Measurements from ENCODE around the gene ADAM8.
A peak's percentile ranks its signal among the peaks of the same experiment; 100 is the strongest.
"Not testable (repeated sequence)": the region's sequence is repeated elsewhere in the genome, so short reads cannot be mapped to it uniquely, and the experiment has no call there.

ADAM8 gene

DNA sequence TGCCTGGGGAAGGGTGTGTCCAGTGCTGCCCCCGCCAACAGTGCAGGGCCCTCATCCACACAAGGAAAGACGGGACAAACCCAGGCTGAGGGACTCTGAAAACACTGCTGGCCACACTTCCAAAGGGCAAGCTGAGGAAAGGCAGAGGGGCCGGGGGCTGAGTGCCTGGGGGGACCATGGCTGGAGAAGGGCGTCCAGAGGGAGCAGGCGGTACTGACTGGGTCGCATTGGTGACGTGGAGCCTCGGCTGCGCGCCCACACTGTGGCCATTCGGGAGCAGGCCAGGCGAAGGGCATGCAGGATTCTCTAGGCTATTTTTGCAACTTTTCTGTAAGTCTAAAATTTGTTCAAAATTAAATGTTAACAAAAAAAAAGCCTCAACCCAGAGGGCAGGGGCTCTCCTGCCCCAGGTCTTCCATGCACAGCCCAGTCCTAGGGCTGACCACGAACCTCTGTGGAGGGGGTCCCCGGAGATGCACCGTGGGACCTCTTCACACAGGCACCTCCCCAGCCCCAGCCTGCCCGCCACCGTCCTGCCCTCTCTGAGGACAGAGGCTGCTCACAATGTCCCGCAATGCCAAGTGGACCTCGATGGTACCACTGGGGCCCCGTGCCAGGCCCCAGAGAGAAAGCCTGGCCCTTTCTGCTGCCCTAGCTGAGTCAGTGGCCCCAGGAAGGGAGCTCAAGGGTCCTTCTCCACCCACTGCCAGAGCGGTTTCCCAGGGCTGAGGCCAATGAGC lies 10.4 kb downstream of the ADAM8 start:
- no peak for DNase-seq

- not testable (repeated sequence) for DNase-seq
Observed at GRCh38 chr10:133265052-133265451, 11.6 kb downstream of the ADAM8 start.

GRCh38 chr10:133264461-133264860 lies 12.2 kb downstream of the ADAM8 start:
- peak; percentile 42 for DNase-seq

- DNase-seq, result no peak
Observed at GRCh38 chr10:133263674-133264073, 13.0 kb downstream of the ADAM8 start.

- DNase-seq, result no peak
Observed at GRCh38 chr10:133262696-133263095, 14.0 kb downstream of the ADAM8 start.

GRCh38 chr10:133261726-133262325 lies 14.8 kb downstream of the ADAM8 start:
- DNase-seq, result peak; percentile 84

GRCh38 chr10:133260895-133261725 lies 15.6 kb downstream of the ADAM8 start:
- peak; percentile 64 for DNase-seq

- no peak for DNase-seq
Observed at GRCh38 chr10:133259602-133259989, 17.1 kb downstream of the ADAM8 start.

DNA sequence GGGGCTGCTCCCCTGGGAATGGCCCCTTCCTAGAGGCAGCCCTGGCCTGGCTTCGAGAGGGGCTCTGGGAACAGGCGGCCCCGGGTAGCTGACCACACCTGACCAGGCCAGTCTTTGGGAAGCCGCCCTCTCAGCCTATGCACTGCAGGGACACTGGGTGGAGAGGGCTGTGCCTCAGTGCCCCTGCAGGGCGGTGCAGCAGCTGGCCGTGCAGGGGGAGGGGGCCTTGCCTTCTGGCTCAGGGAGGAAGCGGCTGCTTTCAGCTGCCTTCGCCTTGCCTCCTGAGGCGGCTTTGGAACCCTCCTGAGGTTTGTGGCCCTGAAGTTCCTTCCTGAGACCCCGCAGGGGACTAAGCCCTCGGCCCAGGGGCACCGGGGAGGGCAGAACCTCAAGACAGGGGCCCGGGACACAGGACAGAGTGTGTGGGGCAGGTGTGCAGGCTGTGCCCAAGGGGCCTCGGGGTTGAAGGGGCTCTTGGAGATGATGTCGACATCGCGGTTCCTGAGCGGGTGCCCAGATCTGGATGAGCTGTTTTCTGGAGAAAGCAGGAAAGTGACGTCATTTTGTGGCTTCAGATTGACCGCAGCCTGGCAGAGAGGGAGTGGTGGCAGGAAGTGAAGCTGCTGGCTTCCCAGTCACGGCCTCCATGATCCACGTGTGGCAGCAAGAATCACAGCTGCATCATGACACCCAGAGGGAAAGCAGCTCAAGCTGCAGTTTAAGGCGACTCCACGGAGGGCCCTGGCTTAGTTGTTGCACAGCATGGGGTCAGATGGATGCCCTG lies 17.7 kb downstream of the ADAM8 start:
- peak; percentile 99 for DNase-seq

DNA sequence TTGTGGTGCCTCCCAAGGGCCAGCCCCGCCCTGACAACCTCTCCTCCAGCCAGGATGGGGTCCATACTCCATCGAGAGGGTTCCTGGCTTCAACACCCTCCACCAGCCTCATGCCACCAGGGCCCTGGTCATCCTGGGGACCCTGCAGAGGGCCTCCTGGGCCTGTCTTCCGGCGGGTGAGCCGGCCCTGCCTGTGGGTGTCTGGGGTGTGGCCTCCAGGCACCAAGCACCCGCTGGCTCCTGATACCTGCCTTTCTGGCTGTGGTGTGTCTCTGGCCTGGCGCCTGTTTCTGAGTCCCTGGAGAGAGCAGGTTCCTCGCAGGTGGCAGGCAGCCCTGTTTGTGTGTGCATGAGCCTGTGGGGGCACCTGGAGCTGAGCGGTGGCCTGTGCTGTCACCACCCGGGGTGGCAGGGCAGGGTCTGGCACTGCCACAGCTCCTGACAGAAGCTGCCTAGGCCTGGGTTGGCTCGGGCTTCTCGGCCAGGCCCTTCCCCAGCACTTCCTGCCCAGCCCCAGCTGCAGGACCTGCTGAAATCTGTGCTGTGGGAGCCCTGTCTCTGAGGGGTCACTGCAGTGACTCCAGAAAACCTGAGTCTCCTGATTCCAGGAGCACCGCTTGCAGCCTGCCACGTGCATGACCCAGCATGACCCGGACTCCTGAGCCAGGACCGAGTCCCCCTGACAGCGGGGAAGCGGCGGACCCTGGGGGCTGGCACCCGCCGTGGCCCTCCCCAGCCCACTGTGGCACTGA lies 18.4 kb downstream of the ADAM8 start:
- DNase-seq, result no peak

GRCh38 chr10:133257489-133258065 lies 19.1 kb downstream of the ADAM8 start:
- peak; percentile 69 for DNase-seq

- DNase-seq, result no peak
Observed at GRCh38 chr10:133255323-133255722, 21.3 kb downstream of the ADAM8 start.

GRCh38 chr10:133254421-133255120 lies 22.1 kb downstream of the ADAM8 start:
- no peak for DNase-seq

DNA sequence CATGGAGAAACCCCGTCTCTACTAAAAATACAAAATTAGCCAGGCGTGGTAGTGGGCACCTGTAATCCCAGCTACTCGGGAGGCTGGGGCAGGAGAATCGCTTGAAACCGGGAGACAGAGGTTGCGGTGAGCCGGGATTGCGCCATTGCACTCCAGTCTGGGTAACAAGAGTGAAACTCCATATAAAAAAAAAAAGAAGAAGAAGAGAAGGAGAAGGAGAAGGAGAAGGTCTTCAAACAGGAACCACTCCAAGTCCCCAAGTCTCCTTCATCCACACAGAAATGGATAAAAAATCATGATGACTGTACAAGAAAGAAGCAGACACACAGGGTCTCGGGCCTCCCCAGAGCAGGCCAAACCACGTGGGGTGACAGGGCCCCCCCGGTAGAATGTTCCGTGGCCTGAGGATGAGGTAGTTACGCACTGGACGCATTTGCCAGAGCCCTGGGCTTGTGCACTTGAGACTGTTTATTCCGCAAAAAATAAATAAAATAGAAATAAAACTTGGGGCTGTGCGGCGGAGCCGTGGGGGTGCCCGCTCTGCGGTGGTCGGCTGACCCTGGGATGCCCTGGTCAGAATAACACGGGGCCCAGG lies 23.2 kb downstream of the ADAM8 start:
- DNase-seq, result peak; percentile 58

DNA sequence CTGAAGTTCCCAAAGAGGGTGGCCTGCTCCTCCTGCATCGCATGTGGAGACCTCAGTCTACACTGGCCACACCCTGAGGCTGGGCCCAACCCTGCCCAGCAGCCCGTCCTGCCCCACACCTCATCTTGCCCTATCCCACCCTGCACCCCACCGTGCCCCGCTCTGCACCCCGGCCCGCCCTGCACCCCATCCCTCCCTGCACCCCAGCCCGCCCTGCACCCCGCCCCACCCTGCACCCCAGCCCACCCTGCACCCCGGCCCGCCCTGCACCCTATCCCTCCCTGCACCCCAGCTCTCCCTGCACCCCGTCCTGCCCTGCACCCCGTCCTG lies 24.5 kb downstream of the ADAM8 start:
- no peak for DNase-seq

DNA sequence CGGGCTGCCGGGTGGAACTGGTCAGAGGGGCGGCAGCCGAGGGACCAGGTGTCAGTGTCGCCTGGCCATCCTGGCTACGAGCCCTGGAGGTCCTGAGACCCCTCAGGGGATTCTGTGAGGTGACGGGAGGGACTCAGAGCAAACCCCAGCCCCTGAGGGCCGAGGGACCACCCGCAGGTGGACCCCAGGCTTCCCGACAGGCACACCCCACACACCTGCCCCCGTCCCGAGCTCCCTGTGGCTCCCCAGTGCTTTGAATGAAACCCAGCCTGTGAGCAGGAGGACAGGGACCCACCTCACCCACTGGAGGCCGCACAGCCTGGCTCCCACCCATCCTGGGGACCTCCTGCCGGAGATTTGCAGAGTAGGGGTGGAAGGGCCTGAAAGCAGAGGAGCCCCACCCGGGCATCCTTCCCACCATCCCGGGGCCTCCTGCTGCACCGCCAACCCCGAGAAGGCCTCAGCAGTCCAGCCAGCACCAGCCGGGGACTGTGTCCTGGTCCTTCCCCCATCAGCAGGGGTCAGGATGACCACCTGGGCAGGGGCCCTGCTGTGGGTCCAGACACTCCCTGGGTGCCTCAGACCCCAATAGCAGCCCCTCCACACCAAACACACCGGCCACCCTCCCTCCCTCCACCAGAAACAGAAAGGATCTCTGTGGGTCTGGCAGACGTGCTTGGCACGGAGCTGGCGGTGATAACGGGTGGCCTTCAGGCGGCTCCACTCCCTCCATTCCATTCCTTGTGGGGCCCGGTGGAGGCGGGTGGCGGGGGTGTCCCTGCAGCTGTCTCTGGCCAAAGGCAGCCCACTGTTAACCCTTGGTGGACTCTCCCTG lies 25.1 kb downstream of the ADAM8 start:
- DNase-seq, result no peak

- DNase-seq, result no peak
Observed at GRCh38 chr10:133249975-133250754, 26.5 kb downstream of the ADAM8 start.

- DNase-seq, result no peak
Observed at GRCh38 chr10:133249094-133249780, 27.4 kb downstream of the ADAM8 start.

GRCh38 chr10:133248334-133248715 lies 28.3 kb downstream of the ADAM8 start:
- DNase-seq, result no peak

Measured in suppressor macrophage treated with lipopolysaccharide for 4 hours (primary cell).